ENCODE data around the gene ADAM10.

DNA sequence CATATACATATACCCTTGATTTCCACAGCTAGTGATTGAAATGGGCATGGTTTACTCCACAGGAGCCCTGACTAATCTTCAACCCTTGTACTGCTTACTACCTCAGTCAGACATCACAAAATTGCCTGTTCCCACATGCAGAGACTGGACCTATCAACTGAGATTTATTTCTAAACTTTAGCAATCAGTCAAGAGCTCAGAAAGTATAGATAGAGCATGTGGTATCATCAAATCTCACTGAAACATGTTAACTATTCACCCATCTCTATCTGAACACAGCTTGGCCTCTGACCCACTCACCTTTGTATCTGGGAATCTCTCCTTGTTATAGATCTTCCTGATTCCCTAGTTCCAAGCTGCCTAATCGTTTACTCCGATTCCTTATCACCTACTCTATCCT, 14.6 kb downstream of the ADAM10 start:
- TF ChIP-seq POLR2AphosphoS5 (IDR thresholded peaks at IDR 0.05), result no peak
- TF ChIP-seq, protein P1, sequence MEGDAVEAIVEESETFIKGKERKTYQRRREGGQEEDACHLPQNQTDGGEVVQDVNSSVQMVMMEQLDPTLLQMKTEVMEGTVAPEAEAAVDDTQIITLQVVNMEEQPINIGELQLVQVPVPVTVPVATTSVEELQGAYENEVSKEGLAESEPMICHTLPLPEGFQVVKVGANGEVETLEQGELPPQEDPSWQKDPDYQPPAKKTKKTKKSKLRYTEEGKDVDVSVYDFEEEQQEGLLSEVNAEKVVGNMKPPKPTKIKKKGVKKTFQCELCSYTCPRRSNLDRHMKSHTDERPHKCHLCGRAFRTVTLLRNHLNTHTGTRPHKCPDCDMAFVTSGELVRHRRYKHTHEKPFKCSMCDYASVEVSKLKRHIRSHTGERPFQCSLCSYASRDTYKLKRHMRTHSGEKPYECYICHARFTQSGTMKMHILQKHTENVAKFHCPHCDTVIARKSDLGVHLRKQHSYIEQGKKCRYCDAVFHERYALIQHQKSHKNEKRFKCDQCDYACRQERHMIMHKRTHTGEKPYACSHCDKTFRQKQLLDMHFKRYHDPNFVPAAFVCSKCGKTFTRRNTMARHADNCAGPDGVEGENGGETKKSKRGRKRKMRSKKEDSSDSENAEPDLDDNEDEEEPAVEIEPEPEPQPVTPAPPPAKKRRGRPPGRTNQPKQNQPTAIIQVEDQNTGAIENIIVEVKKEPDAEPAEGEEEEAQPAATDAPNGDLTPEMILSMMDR (IDR thresholded peaks at IDR 0.05), result no peak

Measured in breast epithelium (tissue), 3 donors.